Measurements from ENCODE around the gene ALDH8A1.
A peak's percentile ranks its signal among the peaks of the same experiment; 100 is the strongest.

- TF ChIP-seq RELA (IDR thresholded peaks at IDR 0.05; ENCODE audit: borderline replicate concordance, partially characterized antibody) (peak; percentile 46), RAD21 (IDR thresholded peaks at IDR 0.05; ENCODE audit: insufficient read depth, low read depth, low read length) (no peak)
Measured at GRCh38 chr6:134979142-134979541, 29.2 kb upstream of the ALDH8A1 start.
